Lower leg skin (tissue), 4 donors: ENCODE data around the gene TMCC1. TPM values are rescaled to one million over a fixed set of nuclear protein-coding genes. Genes with fewer than 3 reads are reported as not detected.

Source experiments
- DNase-seq, 2 donors: peaks; one replicate each; pipeline ENCODE4 v3.0.0-alpha.2; 2019; ENCODE audit warnings: low spot score in 2 of 2
- H3K4me3 ChIP-seq: fragments of 200-600 bp; sonication (generic); 2 replicates; pipeline ENCODE4 v1.5.1; 2017; ENCODE audit warnings: mild to moderate bottlenecking, low read depth; ENCODE audit not compliant: poor library complexity, severe bottlenecking
- POLR2A ChIP-seq, 2 donors: fragments of 450-650 bp; IDR thresholded peaks; one replicate each; pipeline ENCODE4 v1.6.1; 2016 to 2017; ENCODE audit warnings: antibody characterized with exemption in 2 of 2, mild to moderate bottlenecking in 1 of 2, moderate library complexity in 1 of 2
- WGBS, 2 donors: methylation state at CpG; one replicate each; pipeline ENCODE4 v1.1.5; 2018; 5-methylcytosine and 5-hydroxymethylcytosine counted together
- intact Hi-C: fragments of 100-400 bp; cut with DNase I; formaldehyde crosslinking; loops from one replicate; pipeline ENCODE4 v1.15.0; 2023; ENCODE audit warnings: low total_unique reads
- total RNA-seq, 4 donors: library from RNA; depleted of rRNA; stranded (reverse); fragments of >200 nt; gene quantifications; one replicate each; pipeline ENCODE4 v1.1.0, GENCODE V29; 2016
- TF ChIP-seq, protein P1 (sequence below), 3 donors: fragments of 450-650 bp; IDR thresholded peaks; one replicate each; pipeline ENCODE4 v1.5.1; 2016; ENCODE audit warnings: antibody characterized with exemption in 3 of 3, mild to moderate bottlenecking in 3 of 3, moderate library complexity in 2 of 3

Gene TMCC1
- total RNA-seq, 4 donors from 2014 or later = 15.1 to 28.6 (median 18.8) TPM

- 75 to 85% methylated on average over 1 of the region's 1 CpG for WGBS, 2 donors
- H3K4me3 ChIP-seq = no peak overlapping the region
- DNase-seq = no peak
- TF ChIP-seq, protein P1, sequence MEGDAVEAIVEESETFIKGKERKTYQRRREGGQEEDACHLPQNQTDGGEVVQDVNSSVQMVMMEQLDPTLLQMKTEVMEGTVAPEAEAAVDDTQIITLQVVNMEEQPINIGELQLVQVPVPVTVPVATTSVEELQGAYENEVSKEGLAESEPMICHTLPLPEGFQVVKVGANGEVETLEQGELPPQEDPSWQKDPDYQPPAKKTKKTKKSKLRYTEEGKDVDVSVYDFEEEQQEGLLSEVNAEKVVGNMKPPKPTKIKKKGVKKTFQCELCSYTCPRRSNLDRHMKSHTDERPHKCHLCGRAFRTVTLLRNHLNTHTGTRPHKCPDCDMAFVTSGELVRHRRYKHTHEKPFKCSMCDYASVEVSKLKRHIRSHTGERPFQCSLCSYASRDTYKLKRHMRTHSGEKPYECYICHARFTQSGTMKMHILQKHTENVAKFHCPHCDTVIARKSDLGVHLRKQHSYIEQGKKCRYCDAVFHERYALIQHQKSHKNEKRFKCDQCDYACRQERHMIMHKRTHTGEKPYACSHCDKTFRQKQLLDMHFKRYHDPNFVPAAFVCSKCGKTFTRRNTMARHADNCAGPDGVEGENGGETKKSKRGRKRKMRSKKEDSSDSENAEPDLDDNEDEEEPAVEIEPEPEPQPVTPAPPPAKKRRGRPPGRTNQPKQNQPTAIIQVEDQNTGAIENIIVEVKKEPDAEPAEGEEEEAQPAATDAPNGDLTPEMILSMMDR (IDR thresholded peaks at IDR 0.05) = no peak
- TF ChIP-seq POLR2A (IDR thresholded peaks at IDR 0.05) = no peak
- intact Hi-C loops = loop anchor here (10.0 kb wide), 1 partner anchor 337 kb away; no protein-coding TSS in a partner anchor
These were observed 71.3 kb downstream of the TMCC1 start for GRCh38 chr3:129822241-129822640.

DNA sequence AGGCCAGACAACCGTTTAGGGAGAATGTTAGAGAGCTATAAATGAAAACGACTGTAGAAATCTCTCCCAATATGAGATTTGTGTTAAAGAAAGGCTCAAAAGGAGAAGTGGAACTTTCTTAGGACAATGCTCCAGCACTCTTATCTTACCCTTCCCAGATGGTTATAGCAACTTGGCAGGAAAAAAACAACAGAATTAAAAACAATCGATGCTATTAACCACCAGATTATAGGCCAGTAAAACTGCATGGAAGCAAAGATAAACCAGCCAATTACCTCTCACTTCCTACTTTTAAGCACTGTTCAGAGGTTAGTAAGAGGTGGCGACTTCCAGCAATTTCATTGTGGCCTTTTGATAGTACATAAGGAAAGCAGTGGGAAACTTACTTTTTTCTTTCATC is 72.9 kb downstream of the TMCC1 start:
- H3K4me3 ChIP-seq = no peak overlapping the region
- no peak for DNase-seq
- 52 to 56% methylated on average over 4 of the region's 4 CpGs for WGBS, 2 donors
- intact Hi-C loops = loop anchor here (10.0 kb wide), 1 partner anchor 336 kb away; no protein-coding TSS in a partner anchor
- TF ChIP-seq, protein P1 (IDR thresholded peaks at IDR 0.05) = no peak
- no peak for TF ChIP-seq POLR2A (IDR thresholded peaks at IDR 0.05)

- WGBS, 2 donors = 67 to 76% methylated on average over 3 of the region's 3 CpGs
- no peak for DNase-seq
- no peak for TF ChIP-seq POLR2A (IDR thresholded peaks at IDR 0.05)
- no peak overlapping the region for H3K4me3 ChIP-seq
- intact Hi-C loops = no loop called here
These were observed 80.9 kb downstream of the TMCC1 start for GRCh38 chr3:129812589-129812988.

DNA sequence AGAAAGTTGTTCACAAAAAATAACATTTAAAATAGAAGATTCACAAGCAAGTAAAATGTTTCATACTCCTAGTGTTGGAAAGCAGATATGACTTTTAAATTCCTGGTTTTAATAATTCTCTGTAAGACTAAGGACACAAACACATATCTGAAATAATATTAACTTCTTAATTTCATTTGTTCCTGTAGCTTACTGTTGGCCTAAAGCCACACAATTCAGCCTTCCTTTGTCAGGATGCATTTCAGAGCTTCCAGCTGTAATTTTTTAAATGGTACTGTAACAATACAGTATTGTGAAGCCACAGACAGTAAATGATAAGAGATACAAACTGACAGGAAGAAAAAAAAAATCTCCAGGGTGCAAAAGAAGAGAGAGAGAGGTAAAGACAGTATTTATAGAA is 84.2 kb downstream of the TMCC1 start:
- intact Hi-C loops = no loop called here
- TF ChIP-seq, protein P1 (IDR thresholded peaks at IDR 0.05) = no peak
- TF ChIP-seq POLR2A (IDR thresholded peaks at IDR 0.05) = no peak
- no peak for DNase-seq
- no peak overlapping the region for H3K4me3 ChIP-seq

- WGBS, 2 donors = 90 to 92% methylated on average over 4 of the region's 4 CpGs
- DNase-seq = no peak
- H3K4me3 ChIP-seq = no peak overlapping the region
- TF ChIP-seq, protein P1 (IDR thresholded peaks at IDR 0.05) = no peak
- no peak for TF ChIP-seq POLR2A (IDR thresholded peaks at IDR 0.05)
- intact Hi-C loops = no loop called here
These were observed 97.4 kb downstream of the TMCC1 start for GRCh38 chr3:129796146-129796545.

GRCh38 chr3:129795186-129796010 is 98.1 kb downstream of the TMCC1 start:
- DNase-seq = no peak
- intact Hi-C loops = no loop called here
- 64 to 65% methylated on average over 6 of the region's 6 CpGs for WGBS, 2 donors
- no peak overlapping the region for H3K4me3 ChIP-seq
- TF ChIP-seq, protein P1 (IDR thresholded peaks at IDR 0.05) = no peak
- no peak for TF ChIP-seq POLR2A (IDR thresholded peaks at IDR 0.05)
